Pancreas (tissue), 10 donors: ENCODE data around the gene CSF3R. TPM values are rescaled to one million over a fixed set of nuclear protein-coding genes. Genes with fewer than 3 reads are reported as not detected.
"Not testable (repeated sequence)": the region's sequence is repeated elsewhere in the genome, so short reads cannot be mapped to it uniquely, and the experiment has no call there.

Experiments
- ATAC-seq, 4 donors: fragments of 200-7000 bp; cut with Tn5 transposase; one replicate each; pipeline versions ENCODE4 v1.8.0 to v1.9.1; 2020; ENCODE audit warnings: mild to moderate bottlenecking in 4 of 4, moderate library complexity in 4 of 4
- DNase-seq, 6 donors: peaks; one replicate each; pipeline ENCODE4 v3.0.0-alpha.2; 2020
- FAIRE-seq: peaks from 2 replicates; lab custom pipeline; 2012; peaks lifted over from hg19 to GRCh38; lab: Jason Lieb, UNC
- H3K27ac ChIP-seq, 4 donors: fragments of 200-600 bp; sonication (generic); 1 replicate in 3 of 4; 2 replicates in 1 of 4; pipeline versions ENCODE4 v1.5.0 to v1.8.0; 2020
- H3K27me3 ChIP-seq, 4 donors: fragments of 200-600 bp; one replicate each; pipeline ENCODE4 v1.8.0; 2021
- H3K36me3 ChIP-seq, 3 donors: fragments of 200-600 bp; sonication (generic) in 1 of 3; one replicate each; pipeline versions ENCODE4 v1.5.0 to v1.8.0; 2020 to 2021
- H3K4me1 ChIP-seq, 3 donors: fragments of 200-600 bp; one replicate each; pipeline ENCODE4 v1.8.0; 2021
- H3K4me3 ChIP-seq, 4 donors: fragments of 200-600 bp; sonication (generic) in 2 of 4; one replicate each; pipeline versions ENCODE4 v1.5.0 to v1.8.0; 2020 to 2021
- H3K9me3 ChIP-seq, 4 donors: fragments of 200-600 bp; one replicate each; pipeline ENCODE4 v1.8.0; 2021
- whole genome bisulfite sequencing, 2 donors: extraction: QIAGEN DNeasy Blood & Tissue Kit; methylation state at CpG; one replicate each; pipeline ENCODE4 v1.1.7; 2013; 5-methylcytosine and 5-hydroxymethylcytosine counted together
- intact Hi-C, 3 donors: fragments of 100-400 bp; cut with DNase I; formaldehyde crosslinking; loops; one replicate each; pipeline versions ENCODE4 v1.11.1 to v1.14.2; 2022
- polyA plus RNA-seq, 2 donors: library from polyadenylated mRNA; stranded (reverse); fragments of 200-250 nt; gene quantifications; one replicate each; pipeline ENCODE4 v1.2.3, GENCODE V29; 2013
- total RNA-seq, 6 donors: library from RNA; stranded (reverse); fragmentation: NEBNext Ultra II Directional in 4 of 6; extraction: Animal tissue kit (Norgen Biotek cat#: 25700) in 4 of 6; gene quantifications; one replicate each; pipeline versions ENCODE4 v1.2.1 to v1.2.4, GENCODE V29; 2021 to 2023
- TF ChIP-seq, protein P1 (sequence below), 4 donors: fragments of 200-600 bp; sonication (generic) in 3 of 4; IDR thresholded peaks; one replicate each; pipeline versions ENCODE4 v1.5.0 to v1.8.0; 2021; ENCODE audit warnings: antibody characterized with exemption in 4 of 4
- donor health status: healthy with polysubstance abuse.
- donor health status: DM: no; HTN: no; CAD: no; lungs with moderate emphysema.
- donor health status: DM: no; HTN: no; CAD: no.
- donor health status: control.
- donor health status: control.
- donor health status: Bipolar disorder and iron deficiency.
- donor health status: DM: yes; HTN: yes; CAD: no.
- donor health status: DM: no; HTN: no; CAD: no.
- donor health status: DM: no; HTN: no; CAD: no.
- donor health status: DM: yes; HTN: yes; CAD: no.

Gene CSF3R
- total and polyA plus RNA-seq, 8 donors: 0.47 to 13.4 (median 2.7) TPM

DNA sequence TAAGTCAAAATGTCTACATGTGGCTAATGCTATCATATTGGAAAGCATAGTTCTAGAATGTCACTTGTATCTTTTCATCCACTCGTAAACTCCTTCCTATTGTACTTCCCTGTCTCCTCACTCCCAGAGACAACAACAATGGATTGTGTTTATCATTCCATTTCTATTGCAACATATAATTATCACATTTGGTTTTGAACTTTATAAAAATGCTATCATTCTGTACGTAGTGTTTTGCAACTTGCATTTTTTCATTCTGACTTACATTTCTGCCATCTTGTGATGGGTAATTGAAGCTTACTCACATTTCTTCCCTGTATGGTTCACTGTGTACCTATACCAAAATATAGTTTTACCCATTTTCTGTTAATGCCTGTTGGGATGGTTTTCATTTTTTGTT is 14.5 kb upstream of the CSF3R start:
- TF ChIP-seq, protein P1, sequence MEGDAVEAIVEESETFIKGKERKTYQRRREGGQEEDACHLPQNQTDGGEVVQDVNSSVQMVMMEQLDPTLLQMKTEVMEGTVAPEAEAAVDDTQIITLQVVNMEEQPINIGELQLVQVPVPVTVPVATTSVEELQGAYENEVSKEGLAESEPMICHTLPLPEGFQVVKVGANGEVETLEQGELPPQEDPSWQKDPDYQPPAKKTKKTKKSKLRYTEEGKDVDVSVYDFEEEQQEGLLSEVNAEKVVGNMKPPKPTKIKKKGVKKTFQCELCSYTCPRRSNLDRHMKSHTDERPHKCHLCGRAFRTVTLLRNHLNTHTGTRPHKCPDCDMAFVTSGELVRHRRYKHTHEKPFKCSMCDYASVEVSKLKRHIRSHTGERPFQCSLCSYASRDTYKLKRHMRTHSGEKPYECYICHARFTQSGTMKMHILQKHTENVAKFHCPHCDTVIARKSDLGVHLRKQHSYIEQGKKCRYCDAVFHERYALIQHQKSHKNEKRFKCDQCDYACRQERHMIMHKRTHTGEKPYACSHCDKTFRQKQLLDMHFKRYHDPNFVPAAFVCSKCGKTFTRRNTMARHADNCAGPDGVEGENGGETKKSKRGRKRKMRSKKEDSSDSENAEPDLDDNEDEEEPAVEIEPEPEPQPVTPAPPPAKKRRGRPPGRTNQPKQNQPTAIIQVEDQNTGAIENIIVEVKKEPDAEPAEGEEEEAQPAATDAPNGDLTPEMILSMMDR (IDR thresholded peaks at IDR 0.05): no peak
- no peak for DNase-seq
- Histone ChIP-seq H3K4me3 (no peak overlapping the region), H3K27ac (no peak overlapping the region), H3K9me3 (no peaks in the 10 kb centered on the region), H3K4me1 (no peaks in the 10 kb centered on the region), H3K27me3 (no peaks in the 10 kb centered on the region), H3K36me3 (no peaks in the 10 kb centered on the region)
- ATAC-seq: no peak
- 74 to 78% methylated on average over 2 of the region's 2 CpGs for WGBS, 2 donors
- intact Hi-C loops: no loop called here
- no peak for FAIRE-seq

DNA sequence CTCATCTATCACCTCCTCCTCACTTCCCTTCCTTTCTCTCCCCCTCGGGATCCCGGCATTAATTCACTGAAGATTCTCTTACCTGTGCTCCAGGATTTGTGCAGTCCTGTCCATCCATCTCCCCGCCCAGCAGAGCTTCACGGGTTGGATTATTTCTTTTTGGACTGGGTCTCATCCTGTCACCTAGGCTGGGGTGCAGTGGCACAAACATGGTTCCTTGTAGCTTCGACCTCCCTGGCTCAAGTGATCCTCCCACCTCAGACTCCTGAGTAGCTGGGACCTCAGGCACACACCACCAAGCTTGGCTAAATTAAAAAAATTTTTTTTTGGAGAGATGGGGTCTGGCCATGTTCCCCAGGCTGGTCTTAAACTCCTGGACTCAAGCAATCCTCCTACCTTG is 12.3 kb upstream of the CSF3R start:
- WGBS, 2 donors: 65 to 80% methylated on average over 5 of the region's 5 CpGs
- no peaks in the 10 kb centered on the region for H3K9me3 ChIP-seq
- H3K27me3 ChIP-seq: no peaks in the 10 kb centered on the region
- H3K4me1 ChIP-seq: no peaks in the 10 kb centered on the region
- ATAC-seq (no peak), DNase-seq (no peak), FAIRE-seq (no peak)
- intact Hi-C loops: no loop called here
- H3K36me3 ChIP-seq: no peaks in the 10 kb centered on the region
- H3K27ac ChIP-seq: no peak overlapping the region
- TF ChIP-seq, protein P1 (IDR thresholded peaks at IDR 0.05): no peak
- no peak overlapping the region for H3K4me3 ChIP-seq

- Histone ChIP-seq H3K9me3 (no peaks in the 10 kb centered on the region), H3K27me3 (no peaks in the 10 kb centered on the region), H3K4me1 (no peaks in the 10 kb centered on the region), H3K36me3 (no peaks in the 10 kb centered on the region), H3K4me3 (no peak overlapping the region), H3K27ac (no peak overlapping the region)
- DNase-seq (no peak), FAIRE-seq (no peak), ATAC-seq (no peak)
- intact Hi-C loops: no loop called here
- 72 to 80% methylated on average over 9 of the region's 9 CpGs for WGBS, 2 donors
- TF ChIP-seq, protein P1 (IDR thresholded peaks at IDR 0.05): no peak
Measured at GRCh38 chr1:36493524-36493923, 10.8 kb upstream of the CSF3R start.

DNA sequence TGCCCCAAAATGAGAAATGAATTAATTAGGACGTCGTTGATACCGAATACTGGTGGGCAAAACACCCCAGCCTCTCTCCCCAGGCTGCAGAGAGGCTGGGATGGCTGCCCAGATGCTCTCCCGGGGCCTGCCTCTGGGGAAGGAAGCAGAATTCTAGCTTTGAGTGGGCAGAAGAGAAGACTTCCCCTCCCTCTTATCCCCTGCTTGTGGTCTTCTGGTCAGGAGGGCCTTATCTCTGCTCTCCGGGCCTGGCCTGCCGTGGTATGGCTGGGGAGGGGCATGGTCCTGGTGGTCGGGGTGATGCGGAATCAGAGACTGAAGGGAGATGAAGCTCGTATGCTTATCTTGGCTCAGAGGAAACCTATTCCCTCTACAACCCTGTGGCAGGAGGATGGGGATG is 9.8 kb upstream of the CSF3R start:
- TF ChIP-seq, protein P1 (IDR thresholded peaks at IDR 0.05): no peak
- Histone ChIP-seq H3K9me3 (no peaks in the 10 kb centered on the region), H3K27me3 (no peaks in the 10 kb centered on the region), H3K4me1 (peaks cover 0 to 2% (median 0%) of the 10 kb centered on the region in 3 donors), H3K4me3 (no peak overlapping the region), H3K36me3 (no peaks in the 10 kb centered on the region), H3K27ac (no peak overlapping the region)
- WGBS, 2 donors: 53 to 71% methylated on average over 9 of the region's 9 CpGs
- DNase-seq (no peak), ATAC-seq (no peak), FAIRE-seq (no peak)
- intact Hi-C loops: no loop called here

- WGBS, 2 donors: 65 to 71% methylated on average over 10 of the region's 10 CpGs
- H3K4me3 ChIP-seq, DNase-seq, FAIRE-seq, H3K27me3 ChIP-seq, H3K9me3 ChIP-seq, intact Hi-C loops, ATAC-seq, H3K27ac ChIP-seq, H3K36me3 ChIP-seq: not testable (repeated sequence)
- peaks cover 0 to 10% (median 0%) of the 10 kb centered on the region in 3 donors for H3K4me1 ChIP-seq
Measured at GRCh38 chr1:36489258-36490051, 6.7 kb upstream of the CSF3R start.
